PC-3 (cell line): ENCODE data around the gene PVALEF.

ENCODE experiments used
- EZH2 ChIP-seq: fragments of 300-600 bp; sonication (generic); IDR thresholded peaks from one replicate; pipeline ENCODE4 v1.6.1; 2017; ENCODE audit warnings: antibody characterized with exemption, mild to moderate bottlenecking, low read length; ENCODE audit not compliant: unreplicated experiment
- EZH2phosphoT487 ChIP-seq: fragments of 300-600 bp; sonication (generic); IDR thresholded peaks from 2 replicates; pipeline ENCODE4 v1.6.1; 2018; ENCODE audit warnings: mild to moderate bottlenecking, antibody characterized with exemption, low read length, borderline replicate concordance
- TF ChIP-seq, protein P1 (sequence below): fragments of 300-600 bp; sonication (generic); conservative IDR thresholded peaks from 2 replicates; pipeline ENCODE4 v1.5.1; 2017; ENCODE audit warnings: antibody characterized with exemption, low read depth, mild to moderate bottlenecking, low read length

- no peak for TF ChIP-seq EZH2phosphoT487
- TF ChIP-seq, protein P1, sequence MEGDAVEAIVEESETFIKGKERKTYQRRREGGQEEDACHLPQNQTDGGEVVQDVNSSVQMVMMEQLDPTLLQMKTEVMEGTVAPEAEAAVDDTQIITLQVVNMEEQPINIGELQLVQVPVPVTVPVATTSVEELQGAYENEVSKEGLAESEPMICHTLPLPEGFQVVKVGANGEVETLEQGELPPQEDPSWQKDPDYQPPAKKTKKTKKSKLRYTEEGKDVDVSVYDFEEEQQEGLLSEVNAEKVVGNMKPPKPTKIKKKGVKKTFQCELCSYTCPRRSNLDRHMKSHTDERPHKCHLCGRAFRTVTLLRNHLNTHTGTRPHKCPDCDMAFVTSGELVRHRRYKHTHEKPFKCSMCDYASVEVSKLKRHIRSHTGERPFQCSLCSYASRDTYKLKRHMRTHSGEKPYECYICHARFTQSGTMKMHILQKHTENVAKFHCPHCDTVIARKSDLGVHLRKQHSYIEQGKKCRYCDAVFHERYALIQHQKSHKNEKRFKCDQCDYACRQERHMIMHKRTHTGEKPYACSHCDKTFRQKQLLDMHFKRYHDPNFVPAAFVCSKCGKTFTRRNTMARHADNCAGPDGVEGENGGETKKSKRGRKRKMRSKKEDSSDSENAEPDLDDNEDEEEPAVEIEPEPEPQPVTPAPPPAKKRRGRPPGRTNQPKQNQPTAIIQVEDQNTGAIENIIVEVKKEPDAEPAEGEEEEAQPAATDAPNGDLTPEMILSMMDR: no peak
- no peak for TF ChIP-seq EZH2
Measured at GRCh38 chr17:81209141-81209540, 43.8 kb downstream of the PVALEF start.
